Tibial nerve (tissue), 4 donors: Measurements from ENCODE around the gene SOX12. TPM values are rescaled to one million over a fixed set of nuclear protein-coding genes. Genes with fewer than 3 reads are reported as not detected.
A peak's percentile ranks its signal among the peaks of the same experiment; 100 is the strongest.

ENCODE experiments used
- DNase-seq, 2 donors: peaks; one replicate each; pipeline ENCODE4 v3.0.0-alpha.2; 2019; ENCODE audit warnings: low spot score in 2 of 2
- H3K27ac ChIP-seq, 4 donors: fragments of 200-600 bp; sonication (generic) in 3 of 4; one replicate each; pipeline ENCODE4 v1.5.1; 2017 to 2019; ENCODE audit warnings: mild to moderate bottlenecking in 1 of 4
- H3K27me3 ChIP-seq, 2 donors: fragments of 200-600 bp; sonication (generic) in 1 of 2; one replicate each; pipeline versions ENCODE4 v1.5.1 to v1.6.0; 2017 to 2019
- H3K36me3 ChIP-seq, 3 donors: fragments of 200-600 bp; sonication (generic); one replicate each; pipeline ENCODE4 v1.5.1; 2018 to 2019
- H3K4me1 ChIP-seq, 4 donors: fragments of 200-600 bp; sonication (generic) in 3 of 4; one replicate each; pipeline ENCODE4 v1.5.1; 2017 to 2019
- H3K4me3 ChIP-seq, 4 donors: fragments of 200-600 bp; sonication (generic) in 3 of 4; one replicate each; pipeline ENCODE4 v1.5.1; 2017 to 2019; ENCODE audit warnings: mild to moderate bottlenecking in 1 of 4, moderate library complexity in 1 of 4
- H3K9me3 ChIP-seq, 4 donors: fragments of 200-600 bp; sonication (generic) in 3 of 4; one replicate each; pipeline ENCODE4 v1.5.1; 2017 to 2019
- EP300 ChIP-seq, 2 donors: sonication (generic); formaldehyde crosslinking; IDR thresholded peaks; one replicate each; pipeline ENCODE4 v1.6.1; 2017; ENCODE audit warnings: antibody characterized with exemption in 2 of 2, mild to moderate bottlenecking in 1 of 2
- POLR2A ChIP-seq, 2 donors: fragments of 450-650 bp; IDR thresholded peaks; one replicate each; pipeline ENCODE4 v1.6.1; 2017; ENCODE audit warnings: antibody characterized with exemption in 2 of 2, mild to moderate bottlenecking in 2 of 2, moderate library complexity in 2 of 2
- WGBS, 2 donors: methylation state at CpG; one replicate each; pipeline ENCODE4 v1.1.5; 2018; 5-methylcytosine and 5-hydroxymethylcytosine counted together
- total RNA-seq, 4 donors: library from RNA; depleted of rRNA; stranded (reverse); fragments of >200 nt; gene quantifications; one replicate each; pipeline ENCODE4 v1.1.0, GENCODE V29; 2016
- TF ChIP-seq, protein P1 (sequence below), 5 experiments: fragments of 200-600 bp in 3 of 5; fragments of 450-650 bp in 2 of 5; sonication (generic) in 3 of 5; IDR thresholded peaks; one replicate each; pipeline ENCODE4 v1.5.1; 2016 to 2019; ENCODE audit warnings: antibody characterized with exemption in 5 of 5, mild to moderate bottlenecking in 3 of 5, moderate library complexity in 2 of 5

SOX12 gene
- total RNA-seq, 4 donors from 2014 or later: 4.6 to 9.8 (median 8.6) TPM

DNA sequence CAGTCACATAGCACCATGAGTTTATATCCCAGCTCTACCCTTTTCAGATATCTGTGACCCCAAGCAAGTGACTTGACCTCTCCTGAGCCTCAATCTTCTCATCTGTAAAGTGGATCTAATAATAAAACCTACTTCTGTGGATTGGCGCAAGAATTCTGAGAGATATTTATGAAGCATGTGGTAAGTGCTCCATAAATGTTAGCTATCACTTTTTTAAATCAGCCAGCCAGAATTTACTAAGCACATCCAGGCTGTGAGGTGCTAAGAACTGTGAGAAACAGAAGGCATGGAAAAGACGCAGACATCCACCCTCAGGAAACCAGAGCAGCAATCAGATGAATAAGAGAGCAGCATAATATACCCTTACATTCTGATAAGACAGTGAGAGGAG lies 35.7 kb upstream of the SOX12 start:
- 44 to 45% methylated on average over 2 of the region's 2 CpGs for WGBS, 2 donors
- peak overlapping the region; percentile 65 to 91 (median 86) for H3K27ac ChIP-seq
- TF ChIP-seq EP300 (IDR thresholded peaks at IDR 0.05): no peak
- TF ChIP-seq POLR2A (IDR thresholded peaks at IDR 0.05): no peak
- TF ChIP-seq, protein P1, sequence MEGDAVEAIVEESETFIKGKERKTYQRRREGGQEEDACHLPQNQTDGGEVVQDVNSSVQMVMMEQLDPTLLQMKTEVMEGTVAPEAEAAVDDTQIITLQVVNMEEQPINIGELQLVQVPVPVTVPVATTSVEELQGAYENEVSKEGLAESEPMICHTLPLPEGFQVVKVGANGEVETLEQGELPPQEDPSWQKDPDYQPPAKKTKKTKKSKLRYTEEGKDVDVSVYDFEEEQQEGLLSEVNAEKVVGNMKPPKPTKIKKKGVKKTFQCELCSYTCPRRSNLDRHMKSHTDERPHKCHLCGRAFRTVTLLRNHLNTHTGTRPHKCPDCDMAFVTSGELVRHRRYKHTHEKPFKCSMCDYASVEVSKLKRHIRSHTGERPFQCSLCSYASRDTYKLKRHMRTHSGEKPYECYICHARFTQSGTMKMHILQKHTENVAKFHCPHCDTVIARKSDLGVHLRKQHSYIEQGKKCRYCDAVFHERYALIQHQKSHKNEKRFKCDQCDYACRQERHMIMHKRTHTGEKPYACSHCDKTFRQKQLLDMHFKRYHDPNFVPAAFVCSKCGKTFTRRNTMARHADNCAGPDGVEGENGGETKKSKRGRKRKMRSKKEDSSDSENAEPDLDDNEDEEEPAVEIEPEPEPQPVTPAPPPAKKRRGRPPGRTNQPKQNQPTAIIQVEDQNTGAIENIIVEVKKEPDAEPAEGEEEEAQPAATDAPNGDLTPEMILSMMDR (IDR thresholded peaks at IDR 0.05): no peak
- H3K36me3 ChIP-seq: no peaks in the 10 kb centered on the region
- no peaks in the 10 kb centered on the region for H3K9me3 ChIP-seq
- no peak for DNase-seq
- H3K4me3 ChIP-seq: peak overlapping the region; percentile 38 to 72 (median 68)
- H3K4me1 ChIP-seq: peaks cover 0 to 19% (median 3%) of the 10 kb centered on the region in 4 donors
- no peaks in the 10 kb centered on the region for H3K27me3 ChIP-seq

DNA sequence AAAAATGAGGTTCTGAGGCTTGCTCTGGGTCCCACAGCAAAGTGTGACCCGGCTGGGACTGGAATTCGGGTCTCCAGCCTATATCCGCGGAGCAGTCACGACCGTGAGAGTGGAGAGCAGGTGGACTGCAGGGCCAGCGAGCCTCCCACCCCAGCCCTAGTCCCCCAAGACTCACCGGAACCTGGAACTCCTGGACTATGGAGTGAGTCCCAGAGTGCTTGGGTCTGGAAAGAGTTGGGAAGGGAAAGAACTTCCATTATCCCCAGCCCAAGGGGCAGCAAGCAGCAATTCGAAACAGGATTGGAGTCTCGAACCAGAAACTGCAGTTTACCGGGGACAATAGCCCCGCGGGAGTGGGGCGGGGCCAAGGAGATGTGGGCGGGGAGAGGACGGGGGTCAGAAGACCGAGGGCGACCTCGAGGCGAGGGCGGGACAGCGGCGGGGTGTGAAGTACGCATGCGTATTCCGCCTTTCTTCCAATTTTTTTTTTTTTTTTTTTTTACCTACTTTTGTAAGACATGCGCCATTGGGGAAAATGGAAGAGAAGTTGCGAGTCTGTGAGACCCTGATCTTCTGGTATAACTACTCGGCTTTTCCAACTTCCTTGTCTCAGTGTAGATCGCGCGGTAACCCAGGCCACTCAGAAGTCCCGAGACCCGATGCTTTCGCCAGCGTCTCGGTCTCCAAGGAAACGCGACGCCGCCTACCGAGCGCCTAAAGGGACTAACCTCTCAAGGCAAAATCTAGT lies 35.1 kb upstream of the SOX12 start, which contains the start of gene C20orf96:
Gene C20orf96 (minus strand): TSS at position 667 of the 748 bp plus-strand sequence. CDS start 140 bp downstream, at position 527.
- Histone ChIP-seq H3K27ac (peak within 1 kb of the TSS; percentile 65 to 91 (median 86)), H3K36me3 (no peaks in the 10 kb centered on the region), H3K27me3 (no peaks in the 10 kb centered on the region), H3K4me1 (peaks cover 0 to 19% (median 3%) of the 10 kb centered on the region in 4 donors), H3K9me3 (no peaks in the 10 kb centered on the region), H3K4me3 (peak within 1 kb of the TSS; percentile 38 to 72 (median 68))
- WGBS, 2 donors: 1% methylated on average over 43 of the region's 43 CpGs
- TF ChIP-seq EP300 (IDR thresholded peaks at IDR 0.05): peak in 1 of 2 donors; percentile 54
- TF ChIP-seq POLR2A (IDR thresholded peaks at IDR 0.05): no peak
- TF ChIP-seq, protein P1 (IDR thresholded peaks at IDR 0.05): peak in 4 of 5 experiments; percentile 43 to 67 (median 50)
- peak; percentile 84 to 90 for DNase-seq

DNA sequence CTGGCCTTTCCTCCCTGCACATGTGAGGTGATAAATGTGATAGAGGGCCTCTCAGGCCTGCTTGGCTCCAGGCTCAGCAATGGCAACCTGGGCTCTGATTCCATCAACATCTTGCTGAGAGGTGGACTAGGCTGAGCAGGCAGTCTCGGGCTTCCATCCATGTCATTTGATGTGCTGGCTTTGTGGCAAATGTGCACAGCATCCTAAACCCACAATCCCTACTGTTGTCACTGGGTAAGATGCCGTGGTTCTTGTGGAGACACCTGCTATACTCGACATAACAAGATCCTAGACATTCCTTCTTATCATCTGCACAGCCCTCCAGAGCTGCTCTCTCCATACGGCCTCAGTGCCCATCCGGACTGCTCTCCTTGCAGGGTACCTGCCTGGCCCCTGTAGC lies 30.8 kb upstream of the SOX12 start:
- H3K36me3 ChIP-seq: no peaks in the 10 kb centered on the region
- DNase-seq: no peak

DNA sequence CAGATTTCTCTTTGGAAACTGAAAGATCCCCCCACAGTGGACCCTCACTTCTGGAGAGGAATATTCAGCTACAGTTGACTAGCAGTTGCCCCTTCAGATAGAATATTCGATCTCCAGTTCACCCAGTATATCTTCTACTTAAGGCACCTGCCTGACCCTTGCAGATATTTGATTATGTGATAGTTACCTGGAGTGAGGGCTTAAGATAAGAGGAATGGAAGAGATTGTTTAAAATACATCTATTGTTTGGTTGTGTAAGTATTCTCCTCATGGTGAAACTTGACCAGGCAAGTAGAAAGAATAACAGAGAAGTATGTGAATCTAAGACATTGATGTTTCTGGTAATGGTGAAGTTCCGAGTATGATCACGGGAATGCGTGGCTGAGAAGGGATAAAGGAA lies 29.5 kb upstream of the SOX12 start:
- Histone ChIP-seq H3K27ac (no peak overlapping the region), H3K27me3 (no peaks in the 10 kb centered on the region), H3K9me3 (no peaks in the 10 kb centered on the region), H3K4me1 (peaks cover 0 to 44% (median 22%) of the 10 kb centered on the region in 4 donors), H3K36me3 (no peaks in the 10 kb centered on the region), H3K4me3 (no peak overlapping the region)
- 81 to 91% methylated on average over 4 of the region's 4 CpGs for WGBS, 2 donors
- TF ChIP-seq EP300 (IDR thresholded peaks at IDR 0.05) (no peak), POLR2A (IDR thresholded peaks at IDR 0.05) (no peak)
- TF ChIP-seq, protein P1 (IDR thresholded peaks at IDR 0.05): no peak
- DNase-seq: no peak

More for the DNA sequence above, 30.8 kb upstream of the SOX12 start:
- H3K27me3 ChIP-seq: no peaks in the 10 kb centered on the region
- WGBS, 2 donors: 90 to 91% methylated on average over 4 to 5 of the region's 5 CpGs
- H3K4me3 ChIP-seq: no peak overlapping the region
- H3K4me1 ChIP-seq: peaks cover 0 to 37% (median 13%) of the 10 kb centered on the region in 4 donors
- no peak overlapping the region for H3K27ac ChIP-seq
- no peaks in the 10 kb centered on the region for H3K9me3 ChIP-seq
- no peak for TF ChIP-seq EP300 (IDR thresholded peaks at IDR 0.05)
- no peak for TF ChIP-seq POLR2A (IDR thresholded peaks at IDR 0.05)
- TF ChIP-seq, protein P1 (IDR thresholded peaks at IDR 0.05): no peak
